Endothelial cell of umbilical vein (primary cell): ENCODE results near the gene ROPN1L. TPM values are rescaled to one million over a fixed set of nuclear protein-coding genes. Genes with fewer than 3 reads are reported as not detected.

ENCODE experiments used
- BruUV-seq: library from RNA; stranded (reverse); fragments of 400-500 nt; replicated peaks from 2 replicates; lab custom pipeline; 2021; lab: Mats Ljungman, UMichigan
- CTCF ChIA-PET: fragments of 300-600, 350-600 bp; sonication (Branson Sonifier 250); formaldehyde crosslinking; loops from one replicate; lab custom pipeline; 2021; ENCODE audit warnings: antibody characterized with exemption, inconsistent platforms; lab: Charles Lee
- POLR2A ChIA-PET: fragments of 300-600, 350-600 bp; sonication (Branson Sonifier 250); formaldehyde crosslinking; loops from one replicate; lab custom pipeline; 2021; ENCODE audit warnings: antibody characterized with exemption, inconsistent platforms; lab: Charles Lee
- DNase-seq: peaks from one replicate; pipeline ENCODE4 v3.0.0-alpha.2; 2011; ENCODE audit warnings: low read depth, low spot score
- FAIRE-seq: peaks from 2 replicates; lab custom pipeline; 2011; peaks lifted over from hg19 to GRCh38; lab: Jason Lieb, UNC
- H2AFZ ChIP-seq: 2 replicates; pipeline ENCODE4 v1.6.0; 2012; ENCODE audit warnings: low read depth, low read length, control low read depth, inconsistent platforms
- H3K27ac ChIP-seq: 2 replicates; pipeline ENCODE4 v1.5.1; 2011; ENCODE audit warnings: low read depth, mild to moderate bottlenecking, control low read depth, low read length, moderate library complexity; ENCODE audit not compliant: insufficient read depth
- H3K27me3 ChIP-seq, 2 experiments: 2 replicates each; pipeline versions ENCODE4 v1.6.0 to v1.6.1; 2011; ENCODE audit warnings: low read length in 2 of 2, mixed read lengths in 1 of 2; ENCODE audit not compliant: control insufficient read depth in 2 of 2, insufficient read depth in 2 of 2
- H3K36me3 ChIP-seq, 2 experiments: 2 replicates in 1 of 2; 3 replicates in 1 of 2; pipeline ENCODE4 v1.5.1; 2011; ENCODE audit warnings: low read length in 2 of 2, mild to moderate bottlenecking in 1 of 2, moderate library complexity in 1 of 2; ENCODE audit not compliant: control insufficient read depth in 2 of 2, insufficient read depth in 2 of 2; ENCODE audit errors: extremely low read depth in 1 of 2
- H3K4me1 ChIP-seq: 3 replicates; pipeline ENCODE4 v1.5.1; 2011; ENCODE audit warnings: mild to moderate bottlenecking, low read length; ENCODE audit not compliant: control insufficient read depth, insufficient read depth; ENCODE audit errors: extremely low read depth
- H3K4me2 ChIP-seq: 2 replicates; pipeline ENCODE4 v1.6.1; 2011; ENCODE audit warnings: low read length, control low read depth, mixed read lengths; ENCODE audit not compliant: insufficient read depth
- H3K4me3 ChIP-seq, 3 experiments: fragments of 200-600 bp in 1 of 3; sonication (generic), shearing (Covaris generic) in 1 of 3; replicated peaks in 1 of 3; 2 replicates each; pipeline ENCODE4 v1.5.1; 2011 to 2016; ENCODE audit warnings: control low read depth in 3 of 3, low read length in 3 of 3, mild to moderate bottlenecking in 2 of 3, inconsistent platforms in 1 of 3, low read depth in 1 of 3, moderate library complexity in 1 of 3; ENCODE audit not compliant: insufficient read depth in 1 of 3
- H3K79me2 ChIP-seq: 2 replicates; pipeline ENCODE4 v1.6.0; 2012; ENCODE audit warnings: low read length, inconsistent platforms; ENCODE audit not compliant: control insufficient read depth, insufficient read depth
- H3K9ac ChIP-seq: replicated peaks from 2 replicates; pipeline ENCODE3; 2011; ENCODE audit warnings: low read length, control low read depth; ENCODE audit not compliant: insufficient read depth; ENCODE audit errors: extremely low read depth
- H3K9me1 ChIP-seq: replicated peaks from 3 replicates; pipeline ENCODE4 v1.6.0; 2011; ENCODE audit warnings: mild to moderate bottlenecking, low read length; ENCODE audit not compliant: control insufficient read depth, insufficient read depth; ENCODE audit errors: extremely low read depth
- H3K9me3 ChIP-seq: replicated peaks from 2 replicates; pipeline ENCODE4 v1.5.1; 2012; ENCODE audit warnings: low read length, inconsistent platforms; ENCODE audit not compliant: control insufficient read depth, insufficient read depth
- H4K20me1 ChIP-seq: replicated peaks from 2 replicates; pipeline ENCODE3; 2011; ENCODE audit warnings: mild to moderate bottlenecking, low read length; ENCODE audit not compliant: control insufficient read depth, insufficient read depth; ENCODE audit errors: extremely low read depth
- CTCF ChIP-seq, 2 donors: IDR thresholded peaks; 1 replicate in 1 of 2; 2 replicates in 1 of 2; pipeline ENCODE4 v1.5.1; 2011; ENCODE audit warnings: low read length in 2 of 2, mild to moderate bottlenecking in 2 of 2, moderate library complexity in 2 of 2, control low read depth in 1 of 2, inconsistent platforms in 1 of 2, low read depth in 1 of 2; ENCODE audit not compliant: insufficient read depth in 1 of 2; ENCODE audit errors: extremely low read depth in 1 of 2
- EZH2 ChIP-seq: IDR thresholded peaks from 2 replicates; pipeline ENCODE4 v1.6.1; 2012; ENCODE audit warnings: borderline replicate concordance, low read depth, mild to moderate bottlenecking, moderate library complexity, low read length, inconsistent platforms; ENCODE audit not compliant: severe bottlenecking
- FOS ChIP-seq: IDR thresholded peaks from 2 replicates; pipeline ENCODE4 v1.6.1; 2011; ENCODE audit warnings: mild to moderate bottlenecking, low read length, moderate library complexity, borderline replicate concordance; ENCODE audit not compliant: insufficient read depth
- GATA2 ChIP-seq: IDR thresholded peaks from 2 replicates; pipeline ENCODE4 v1.7.0; 2011; ENCODE audit warnings: low read depth, mild to moderate bottlenecking, moderate library complexity, mixed read lengths, low read length; ENCODE audit not compliant: insufficient read length, insufficient read depth
- JUN ChIP-seq: IDR thresholded peaks from 2 replicates; pipeline ENCODE4 v1.6.1; 2011; ENCODE audit warnings: borderline replicate concordance, low read depth; ENCODE audit not compliant: insufficient read length, insufficient read depth
- MAX ChIP-seq: IDR thresholded peaks from 2 replicates; pipeline ENCODE4 v1.6.1; 2011; ENCODE audit not compliant: insufficient read depth, insufficient read length
- MYC ChIP-seq: IDR thresholded peaks from one replicate; pipeline ENCODE4 v1.6.1; 2011; ENCODE audit warnings: mild to moderate bottlenecking, low read depth, low read length
- POLR2A ChIP-seq: IDR thresholded peaks from 2 replicates; pipeline ENCODE4 v1.6.1; 2012; ENCODE audit warnings: low read depth, mild to moderate bottlenecking, control low read depth, low read length
- POLR2AphosphoS5 ChIP-seq: IDR thresholded peaks from 2 replicates; pipeline ENCODE4 v1.6.1; 2012; ENCODE audit warnings: low read depth, mild to moderate bottlenecking, control low read depth, low read length, moderate library complexity; ENCODE audit not compliant: insufficient read depth
- dilution Hi-C: fragments of 300-500 bp; cut with MboI; formaldehyde crosslinking; loops from one replicate; pipeline ENCODE4 v1.15.0; 2019; ENCODE audit warnings: low sequenced_read_pairs; ENCODE audit not compliant: extremely low pct_ligation_motif_present
- intact Hi-C: fragments of 100-400 bp; cut with micrococcal nuclease; formaldehyde crosslinking; loops from one replicate; pipeline ENCODE4 v1.10.0; 2022
- polyA plus RNA-seq, 4 experiments: library from polyadenylated mRNA; depleted of rRNA in 3 of 4; stranded (reverse) in 3 of 4; unstranded in 1 of 4; fragments of >200 nt; gene quantifications; 2 replicates each; pipeline versions ENCODE4 v1.2.1 to v1.2.3, GENCODE V29; 2011 to 2012; ENCODE audit warnings: missing spikeins in 1 of 4
- total RNA-seq: library from RNA; stranded (reverse); gene quantifications from 2 replicates; pipeline ENCODE4 v1.2.3, GENCODE V29; 2021

Gene ROPN1L
- total and polyA plus RNA-seq, 2 donors (not counting 3 experiments of a cell fraction or from before 2014, with no cell fraction given) = 0.30 to 0.60 TPM

- no peaks in the 10 kb centered on the region for H3K79me2 ChIP-seq
- H3K4me2 ChIP-seq = no peak overlapping the region
- no peaks in the 10 kb centered on the region for H3K9me1 ChIP-seq
- FAIRE-seq (no peak), DNase-seq (no peak)
- H3K9me3 ChIP-seq = no peaks in the 10 kb centered on the region
- ChIA-PET CTCF (no interaction called here), POLR2A (no interaction called here)
- peaks cover 17% of the 10 kb centered on the region for H3K4me1 ChIP-seq
- no peak overlapping the region for H3K4me3 ChIP-seq
- H3K36me3 ChIP-seq = no peaks in the 10 kb centered on the region
- dilution Hi-C loops = no loop called here
- intact Hi-C loops = no loop called here
- TF ChIP-seq MYC = no peak
- H3K27me3 ChIP-seq = peaks cover 0 to 6% of the 10 kb centered on the region in 2 experiments
- H2AFZ ChIP-seq = no peak overlapping the region
- no peak overlapping the region for H3K9ac ChIP-seq
- H3K27ac ChIP-seq = no peak overlapping the region
- no peaks in the 10 kb centered on the region for H4K20me1 ChIP-seq
- no TSS peak for BruUV-seq
Measured at GRCh38 chr5:10471677-10472076, 30.0 kb downstream of the ROPN1L start.

- no peaks in the 10 kb centered on the region for H3K79me2 ChIP-seq
- no peak overlapping the region for H2AFZ ChIP-seq
- no peak overlapping the region for H3K4me3 ChIP-seq
- no peak overlapping the region for H3K9ac ChIP-seq
- no TSS peak for BruUV-seq
- H3K36me3 ChIP-seq = no peaks in the 10 kb centered on the region
- H4K20me1 ChIP-seq = no peaks in the 10 kb centered on the region
- peaks cover 0 to 6% of the 10 kb centered on the region in 2 experiments for H3K27me3 ChIP-seq
- H3K9me3 ChIP-seq = no peaks in the 10 kb centered on the region
- intact Hi-C loops (no loop called here), dilution Hi-C loops (no loop called here)
- H3K9me1 ChIP-seq = no peaks in the 10 kb centered on the region
- H3K4me2 ChIP-seq = no peak overlapping the region
- TF ChIP-seq JUN = no peak
- TF ChIP-seq POLR2A = no peak
- TF ChIP-seq MYC = no peak
- TF ChIP-seq POLR2AphosphoS5 = no peak
- TF ChIP-seq CTCF (IDR thresholded peaks at IDR 0.05; ENCODE audit: extremely low read depth in 1 of 2, insufficient read depth in 1 of 2, low read depth in 1 of 2, low read length in 2 of 2) = no peak
- no peak for TF ChIP-seq GATA2
- no peak for TF ChIP-seq FOS
- no peak for TF ChIP-seq MAX
- no peak for TF ChIP-seq EZH2
- DNase-seq (no peak), FAIRE-seq (no peak)
- CTCF ChIA-PET = interaction anchor here (0.6 kb wide), 1 partner anchor 96 kb away, joined by 3 read pairs; no protein-coding TSS in a partner anchor
- no peak overlapping the region for H3K27ac ChIP-seq
- H3K4me1 ChIP-seq = no peaks in the 10 kb centered on the region
- POLR2A ChIA-PET = no interaction called here
Measured at GRCh38 chr5:10474521-10475075, 32.9 kb downstream of the ROPN1L start.
